HL-60/S4 treated with phorbol 12-myristate 13-acetate at 8.2 ng/mL for 4 days and 3 days (cell line): ENCODE results near the gene SLC16A1.
"Not testable (repeated sequence)": the region's sequence is repeated elsewhere in the genome, so short reads cannot be mapped to it uniquely, and the experiment has no call there.

Experiments used
- in situ Hi-C: fragments of 300-500 bp; cut with MboI; formaldehyde crosslinking; loops from 2 replicates; pipeline ENCODE4 v1.15.0; 2022; ENCODE audit warnings: low sequenced_read_pairs

SLC16A1 gene

GRCh38 chr1:112971006-112971405 lies 15.0 kb upstream of the SLC16A1 start:
- in situ Hi-C loops = no loop called here

- in situ Hi-C loops = no loop called here
These were observed 8.4 kb upstream of the SLC16A1 start for GRCh38 chr1:112964347-112964746.

GRCh38 chr1:112961072-112961471 lies 5.1 kb upstream of the SLC16A1 start:
- in situ Hi-C loops = no loop called here

- in situ Hi-C loops = no loop called here
These were observed 4.4 kb upstream of the SLC16A1 start for GRCh38 chr1:112960384-112960783.

- in situ Hi-C loops = not testable (repeated sequence)
These were observed 2.2 kb upstream of the SLC16A1 start for GRCh38 chr1:112958236-112958635.

GRCh38 chr1:112957133-112957812 lies 1.3 kb upstream of the SLC16A1 start:
- in situ Hi-C loops = no loop called here

- in situ Hi-C loops = no loop called here
These were observed 642 bp upstream of the SLC16A1 start for GRCh38 chr1:112956544-112957132.

- in situ Hi-C loops = no loop called here
These were observed 837 bp downstream of the SLC16A1 start for GRCh38 chr1:112954945-112955772.

- in situ Hi-C loops = no loop called here
These were observed 1.9 kb downstream of the SLC16A1 start for GRCh38 chr1:112954017-112954650.

GRCh38 chr1:112950426-112950825 lies 5.6 kb downstream of the SLC16A1 start:
- in situ Hi-C loops = no loop called here

- in situ Hi-C loops = no loop called here
These were observed 9.3 kb downstream of the SLC16A1 start for GRCh38 chr1:112946683-112947082.

GRCh38 chr1:112939810-112940209 lies 16.2 kb downstream of the SLC16A1 start:
- in situ Hi-C loops = no loop called here

GRCh38 chr1:112938210-112938609 lies 17.8 kb downstream of the SLC16A1 start:
- in situ Hi-C loops = no loop called here

- in situ Hi-C loops = no loop called here
These were observed 18.5 kb downstream of the SLC16A1 start for GRCh38 chr1:112937495-112937894.

GRCh38 chr1:112937070-112937469 lies 18.9 kb downstream of the SLC16A1 start:
- in situ Hi-C loops = no loop called here

- in situ Hi-C loops = no loop called here
These were observed 20.4 kb downstream of the SLC16A1 start for GRCh38 chr1:112935461-112936111.

GRCh38 chr1:112934577-112934976 lies 21.4 kb downstream of the SLC16A1 start:
- in situ Hi-C loops = no loop called here

- in situ Hi-C loops = no loop called here
These were observed 22.0 kb downstream of the SLC16A1 start for GRCh38 chr1:112933820-112934571.

- in situ Hi-C loops = no loop called here
These were observed 26.0 kb downstream of the SLC16A1 start for GRCh38 chr1:112929979-112930378.

GRCh38 chr1:112927462-112927990 lies 28.5 kb downstream of the SLC16A1 start:
- in situ Hi-C loops = no loop called here
